ENCODE measurements around the gene DYNLRB1.
"Not testable (repeated sequence)": the region's sequence is repeated elsewhere in the genome, so short reads cannot be mapped to it uniquely, and the experiment has no call there.

Gene DYNLRB1

GRCh38 chr20:34516247-34517113 lies at the start of gene DYNLRB1:
Gene DYNLRB1 (plus strand): TSS chr20:34516422. CDS start chr20:34516459, 37 bp downstream.
- DNase-seq = peak; percentile 99

DNA sequence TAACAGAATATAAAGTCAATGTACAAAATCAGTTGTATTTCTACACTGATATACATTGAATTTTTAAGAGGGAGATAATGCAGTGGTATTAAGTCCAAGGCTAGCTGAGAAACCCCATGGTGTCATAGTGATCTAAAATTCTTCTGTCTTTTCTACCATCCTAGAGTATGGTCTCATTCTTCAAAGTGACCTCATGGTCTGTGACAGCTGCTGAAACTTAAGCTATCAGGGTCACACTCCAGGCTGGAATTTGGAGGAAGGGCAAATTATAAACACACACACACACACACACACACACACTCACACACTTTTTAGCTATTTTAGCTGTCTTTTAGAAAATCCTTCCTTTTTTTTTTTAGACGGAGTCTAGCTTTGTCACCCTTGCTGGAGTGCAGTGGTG lies 47.3 kb upstream of the DYNLRB1 start:
- no peak for DNase-seq

DNA sequence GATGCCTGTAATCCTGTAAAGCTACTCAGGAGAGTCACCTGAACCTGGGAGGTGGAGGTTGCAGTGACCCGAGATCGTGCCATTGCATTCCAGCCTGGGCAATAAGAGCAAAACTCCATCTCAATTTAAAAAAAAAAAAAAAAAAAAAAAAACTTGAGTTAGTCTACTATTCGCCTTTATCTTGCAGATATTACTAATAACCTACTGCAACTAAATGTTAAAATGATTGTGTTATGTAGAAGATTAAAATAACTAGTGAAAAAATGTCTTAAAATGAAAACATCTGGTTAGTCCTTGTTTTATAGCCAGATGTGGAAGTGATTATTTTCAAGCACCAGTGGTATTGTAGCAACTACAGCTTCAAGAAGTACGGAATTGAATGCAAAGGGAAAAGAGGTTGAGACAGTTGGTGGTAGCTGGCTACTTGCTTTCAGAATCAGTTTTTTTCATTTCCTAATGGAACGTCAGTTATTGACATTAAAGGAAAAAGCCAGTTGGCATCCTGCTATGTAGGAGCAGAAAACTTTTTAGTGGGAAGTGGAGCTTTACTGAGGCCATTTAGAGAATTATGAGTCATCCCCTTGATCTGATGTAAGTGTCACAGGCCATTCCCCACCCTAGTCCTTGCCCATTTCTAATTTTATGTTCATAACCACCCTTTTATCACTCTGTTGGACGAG lies 43.8 kb upstream of the DYNLRB1 start:
- no peak for DNase-seq

DNA sequence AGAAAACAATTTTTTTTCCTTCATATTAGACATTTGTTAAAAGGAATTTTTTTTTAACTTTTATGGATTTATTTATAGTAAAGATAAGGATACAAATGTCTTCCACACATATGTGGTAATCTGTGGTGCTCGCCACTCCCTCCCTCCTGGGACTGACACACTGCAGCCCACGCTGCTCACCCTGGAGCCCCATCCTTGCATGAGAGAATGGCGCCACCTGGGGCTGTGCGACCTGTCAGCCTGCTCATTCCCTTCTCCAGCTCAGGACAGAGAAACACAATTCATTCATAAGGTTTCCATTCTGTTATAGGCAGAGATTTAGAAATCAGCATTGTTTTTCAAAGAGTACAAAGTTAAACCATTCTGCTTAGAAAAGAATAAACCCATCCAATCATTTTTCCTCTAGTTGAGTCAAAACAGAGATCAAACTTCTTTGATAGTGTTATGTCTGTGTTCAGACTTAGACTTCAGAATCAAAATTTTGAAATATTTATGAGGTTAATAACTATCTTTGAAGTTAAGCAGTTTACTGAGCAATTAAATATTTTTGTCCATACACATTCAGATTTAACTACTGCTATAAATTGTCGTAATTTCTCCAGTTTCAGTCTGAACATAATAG lies 42.8 kb upstream of the DYNLRB1 start:
- peak; percentile 23 for DNase-seq

- peak; percentile 66 for DNase-seq
These were observed 40.1 kb upstream of the DYNLRB1 start for GRCh38 chr20:34475979-34476736.

DNA sequence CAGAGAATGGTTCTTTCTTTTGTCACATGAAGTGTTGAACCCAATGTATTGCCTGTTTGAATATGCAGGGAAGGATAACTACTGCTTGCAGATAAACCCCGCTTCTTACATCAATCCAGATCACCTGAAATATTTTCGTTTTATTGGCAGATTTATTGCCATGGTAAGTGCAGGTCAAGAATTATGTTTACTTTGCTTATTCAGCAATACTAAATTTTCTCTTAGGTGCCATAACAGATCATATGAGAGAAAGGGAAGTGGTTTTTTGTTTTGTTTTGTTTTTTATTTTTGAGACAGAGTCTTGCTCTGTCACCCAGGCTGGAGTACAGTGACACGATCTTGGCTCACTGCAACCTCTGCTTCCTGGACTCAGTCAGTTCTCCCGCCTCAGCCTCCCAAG lies 36.6 kb upstream of the DYNLRB1 start:
- no peak for DNase-seq

DNA sequence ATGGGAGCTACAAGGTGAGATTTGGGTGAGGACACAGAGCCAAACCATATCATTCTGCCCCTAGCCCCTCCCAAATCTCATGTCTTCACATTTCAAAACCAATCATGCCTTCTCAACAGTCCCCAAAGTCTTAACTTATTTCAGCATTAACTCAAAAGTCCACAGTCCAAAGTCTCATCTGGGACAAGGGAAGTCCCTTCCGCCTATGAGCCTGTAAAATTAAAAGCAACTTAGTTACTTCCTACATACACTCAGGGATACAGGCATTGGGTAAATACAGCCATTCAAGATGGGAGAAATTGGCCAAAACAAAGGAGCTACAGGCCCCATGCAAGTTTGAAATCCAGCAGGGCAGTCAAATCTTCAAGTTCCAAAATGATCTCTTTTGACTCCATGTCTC lies 34.1 kb upstream of the DYNLRB1 start:
- not testable (repeated sequence) for DNase-seq

DNA sequence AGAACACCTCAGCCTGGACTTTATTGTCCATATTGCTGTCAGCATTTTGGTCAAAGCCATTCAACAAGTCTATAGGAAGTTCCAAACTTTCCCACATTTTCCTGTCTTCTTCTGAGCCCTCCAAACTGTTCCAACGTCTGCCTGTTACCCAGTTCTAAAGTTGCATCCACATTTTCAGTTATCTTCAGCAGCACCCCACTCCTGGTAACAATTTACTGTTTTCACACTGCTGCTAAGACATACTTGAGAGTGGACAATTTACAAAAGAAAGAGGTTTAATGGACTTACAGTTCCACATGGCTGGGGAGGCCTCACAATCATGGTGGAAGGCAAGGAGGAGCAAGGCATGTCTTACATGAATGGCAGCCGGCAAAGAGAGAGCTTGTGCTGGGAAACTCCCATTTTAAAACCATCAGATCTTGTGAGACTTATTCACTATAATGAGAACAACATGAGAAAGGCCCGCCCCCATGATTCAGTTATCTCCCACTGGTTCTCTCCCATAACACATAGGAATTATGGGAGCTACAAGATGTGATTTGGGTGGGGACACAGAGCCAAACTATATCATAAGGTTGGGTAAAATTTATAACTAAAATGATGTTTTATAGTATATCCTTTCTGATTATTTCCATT lies 32.5 kb upstream of the DYNLRB1 start:
- not testable (repeated sequence) for DNase-seq

GRCh38 chr20:34485068-34485634 lies 31.1 kb upstream of the DYNLRB1 start:
- no peak for DNase-seq

DNA sequence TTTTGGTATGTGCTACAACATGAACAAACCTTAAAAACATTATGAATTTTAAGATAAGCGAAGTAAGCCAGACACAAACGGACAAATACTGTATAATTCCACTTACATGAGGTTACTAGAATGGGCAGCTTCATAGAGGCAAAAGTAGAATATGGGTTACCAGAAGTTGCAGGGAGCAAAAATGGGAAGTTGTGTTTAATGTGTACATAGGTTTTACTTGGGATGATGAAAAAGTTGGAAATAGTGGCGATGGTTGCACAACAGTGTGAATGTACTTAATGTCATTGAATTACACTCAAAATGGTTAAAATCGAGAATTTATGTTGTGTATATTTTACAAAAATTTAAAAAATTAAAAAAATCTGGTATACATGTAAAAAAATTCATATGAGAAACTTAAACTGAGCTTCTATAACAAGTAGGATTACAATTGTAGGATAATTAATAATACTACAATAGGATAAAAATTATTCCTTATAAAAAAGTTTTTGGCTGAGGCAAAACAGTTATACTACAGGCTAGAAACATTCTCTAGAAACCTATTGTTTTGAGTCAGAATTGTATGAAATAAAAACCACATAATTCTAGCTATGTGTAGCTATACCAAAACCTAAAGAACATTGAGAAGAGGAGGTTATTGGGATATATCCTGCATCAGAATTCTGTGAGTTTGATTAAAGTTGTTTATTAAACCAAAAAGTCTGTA lies 24.8 kb upstream of the DYNLRB1 start:
- DNase-seq = no peak

GRCh38 chr20:34491932-34492509 lies 24.2 kb upstream of the DYNLRB1 start:
- no peak for DNase-seq

DNA sequence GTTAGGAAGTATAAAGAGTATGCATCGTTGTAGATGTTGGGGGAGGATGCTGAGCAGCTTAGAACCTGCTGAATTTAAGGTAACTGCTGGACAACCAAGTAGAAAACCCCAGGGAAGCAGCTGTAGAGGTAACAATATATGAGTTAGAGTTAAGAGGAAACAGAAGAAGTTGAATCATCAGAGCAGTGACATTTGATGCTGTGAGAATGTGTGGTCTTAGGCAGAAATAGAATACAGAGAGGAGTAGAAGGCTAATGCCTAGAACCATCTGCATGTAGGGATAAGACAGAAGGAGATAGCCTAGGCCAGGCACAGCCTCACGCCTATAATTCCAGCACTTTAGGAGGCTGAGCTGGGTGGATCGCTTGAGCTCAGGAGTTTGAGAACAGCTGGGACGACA lies 22.6 kb upstream of the DYNLRB1 start:
- DNase-seq = no peak

DNA sequence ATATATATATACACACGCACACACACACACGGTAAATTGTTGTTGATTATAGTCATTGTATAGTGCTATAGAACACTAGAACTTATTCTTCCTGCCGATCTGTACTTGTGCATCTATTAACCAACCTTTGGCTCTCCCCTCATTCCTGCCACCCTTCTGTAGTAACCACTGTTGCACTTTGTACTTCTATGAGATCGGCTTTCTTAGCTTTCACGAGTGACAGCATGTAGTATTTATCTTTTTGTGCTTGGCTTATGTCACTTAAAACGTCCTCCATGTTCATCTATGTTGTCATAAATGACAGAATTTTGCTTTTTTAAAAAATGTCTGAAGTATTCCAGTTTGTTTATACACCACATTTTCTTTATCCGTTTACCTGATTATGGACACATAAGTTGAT lies 20.9 kb upstream of the DYNLRB1 start:
- DNase-seq = no peak

GRCh38 chr20:34495916-34496315 lies 20.3 kb upstream of the DYNLRB1 start:
- no peak for DNase-seq

- DNase-seq = not testable (repeated sequence)
These were observed 18.6 kb upstream of the DYNLRB1 start for GRCh38 chr20:34497596-34497995.

GRCh38 chr20:34500823-34501222 lies 15.4 kb upstream of the DYNLRB1 start:
- no peak for DNase-seq

- DNase-seq = no peak
These were observed 9.7 kb upstream of the DYNLRB1 start for GRCh38 chr20:34506480-34506879.

DNA sequence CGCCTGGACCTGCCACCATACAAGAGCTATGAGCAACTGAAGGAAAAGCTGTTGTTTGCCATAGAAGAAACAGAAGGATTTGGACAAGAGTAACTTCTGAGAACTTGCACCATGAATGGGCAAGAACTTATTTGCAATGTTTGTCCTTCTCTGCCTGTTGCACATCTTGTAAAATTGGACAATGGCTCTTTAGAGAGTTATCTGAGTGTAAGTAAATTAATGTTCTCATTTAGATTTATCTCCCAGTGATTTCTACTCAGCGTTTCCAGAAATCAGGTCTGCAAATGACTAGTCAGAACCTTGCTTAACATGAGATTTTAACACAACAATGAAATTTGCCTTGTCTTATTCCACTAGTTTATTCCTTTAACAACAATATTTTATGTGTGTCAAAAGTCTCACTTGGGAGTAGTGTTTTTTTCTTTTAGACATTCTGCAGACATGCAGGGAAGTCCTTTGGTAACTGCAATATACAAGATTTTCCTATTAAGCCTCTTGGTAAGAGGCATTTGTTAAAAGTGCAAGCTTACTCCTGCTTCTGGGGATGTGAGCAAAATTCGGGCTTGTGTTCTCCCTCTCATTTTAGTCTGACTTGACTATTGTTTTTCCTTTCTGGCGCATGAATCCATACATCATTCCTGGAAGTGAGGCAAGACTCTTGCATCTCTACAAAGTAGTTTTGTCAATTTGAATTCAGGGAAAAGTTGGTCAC lies 8.4 kb upstream of the DYNLRB1 start:
- DNase-seq = no peak

DNA sequence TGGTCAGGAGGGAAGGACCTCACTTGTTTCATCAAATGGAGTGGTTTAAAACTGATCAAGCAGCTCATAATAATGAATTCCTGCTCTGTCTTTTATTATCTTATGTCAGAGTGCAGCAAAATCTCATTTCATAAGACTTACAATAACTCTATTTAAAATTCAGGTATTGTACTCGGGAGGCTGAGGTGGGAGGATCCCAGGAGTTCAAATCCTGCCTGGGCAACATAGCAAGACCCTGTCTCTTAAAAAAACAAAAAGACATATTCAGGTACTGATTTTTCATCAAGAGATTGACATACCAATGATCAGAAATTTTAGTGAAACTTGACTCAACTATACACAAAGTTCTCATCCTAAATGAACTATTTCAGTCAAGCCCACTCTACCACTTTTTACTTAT lies 5.6 kb upstream of the DYNLRB1 start:
- DNase-seq = no peak

DNA sequence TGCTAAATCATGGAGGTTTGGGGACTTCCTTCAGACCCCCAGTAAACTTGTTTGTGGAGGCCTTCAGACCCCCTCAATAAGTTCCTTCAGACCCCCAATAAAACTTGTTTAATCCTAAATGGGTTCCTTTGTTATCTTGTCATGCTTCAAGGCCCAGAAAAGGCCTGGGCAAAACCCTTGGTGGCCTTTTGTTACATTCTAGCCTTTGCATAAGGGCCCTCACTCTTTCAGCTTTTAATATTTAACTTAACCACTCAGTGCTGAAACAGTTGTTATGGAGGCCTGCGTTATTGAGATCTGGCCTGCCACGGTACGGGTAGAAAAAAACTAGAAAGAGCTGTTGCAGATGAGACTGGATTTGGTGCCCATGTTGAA lies 4.3 kb upstream of the DYNLRB1 start:
- no peak for DNase-seq
